GM03348 (cell line): ENCODE results near the gene VGLL4.
"Not testable (repeated sequence)": the region's sequence is repeated elsewhere in the genome, so short reads cannot be mapped to it uniquely, and the experiment has no call there.

Experiments
- DNase-seq: peaks from one replicate; pipeline ENCODE4 v3.0.0; 2012; ENCODE audit warnings: low spot score

The VGLL4 gene

GRCh38 chr3:11606090-11606784 lies 37.5 kb downstream of the VGLL4 start:
- DNase-seq = no peak

GRCh38 chr3:11605398-11605797 lies 38.3 kb downstream of the VGLL4 start:
- DNase-seq = no peak

- DNase-seq = no peak
Measured at GRCh38 chr3:11604139-11604892, 39.4 kb downstream of the VGLL4 start.

DNA sequence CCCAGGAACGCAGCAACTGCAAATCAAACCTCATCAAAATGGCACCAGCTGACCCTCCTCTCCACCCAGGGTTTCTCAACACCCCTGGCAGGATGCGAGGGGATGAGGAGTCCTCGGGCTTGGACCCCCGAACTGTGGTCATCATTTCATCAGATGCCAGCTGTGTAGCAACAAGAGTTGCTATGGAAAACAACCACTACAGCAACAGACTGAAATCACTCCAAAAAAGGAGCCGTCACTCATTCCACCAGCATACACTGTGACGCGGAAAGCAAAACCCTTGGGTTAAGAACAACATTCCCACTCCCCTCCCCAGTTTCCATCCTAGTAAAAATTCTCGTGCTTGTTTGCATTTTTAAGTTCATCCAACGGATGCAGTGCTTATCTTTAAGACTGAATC lies 40.1 kb downstream of the VGLL4 start:
- peak; percentile 51 for DNase-seq

GRCh38 chr3:11602886-11603527 lies 40.7 kb downstream of the VGLL4 start:
- DNase-seq = no peak

DNA sequence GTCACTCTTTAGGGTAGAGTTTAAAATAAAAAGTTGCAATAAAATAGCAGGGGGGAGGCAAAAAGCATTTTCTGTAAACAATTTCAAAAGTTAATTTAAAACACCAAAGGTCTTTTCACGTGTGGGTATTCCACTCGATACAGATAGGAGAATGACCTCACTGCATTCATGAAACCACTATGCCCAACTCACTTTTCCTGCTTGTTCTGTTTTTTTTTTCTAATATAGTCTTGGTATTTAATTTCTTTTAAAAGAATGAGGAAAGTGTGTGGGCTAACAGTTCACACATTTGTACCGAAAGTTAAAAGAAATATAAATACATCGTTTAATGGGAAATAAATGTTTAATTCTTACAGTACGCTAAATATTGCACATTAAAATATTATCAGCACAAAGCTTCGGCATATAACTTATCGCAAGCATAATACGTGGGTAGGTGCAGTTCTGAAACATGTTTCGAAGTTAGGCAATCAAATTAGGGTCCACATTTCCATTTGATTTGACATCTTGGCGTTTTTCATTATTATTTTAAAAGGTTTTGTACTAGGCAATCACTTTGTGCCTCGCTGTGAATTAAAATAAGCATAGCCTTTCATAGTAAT lies 41.4 kb downstream of the VGLL4 start:
- DNase-seq = no peak

DNA sequence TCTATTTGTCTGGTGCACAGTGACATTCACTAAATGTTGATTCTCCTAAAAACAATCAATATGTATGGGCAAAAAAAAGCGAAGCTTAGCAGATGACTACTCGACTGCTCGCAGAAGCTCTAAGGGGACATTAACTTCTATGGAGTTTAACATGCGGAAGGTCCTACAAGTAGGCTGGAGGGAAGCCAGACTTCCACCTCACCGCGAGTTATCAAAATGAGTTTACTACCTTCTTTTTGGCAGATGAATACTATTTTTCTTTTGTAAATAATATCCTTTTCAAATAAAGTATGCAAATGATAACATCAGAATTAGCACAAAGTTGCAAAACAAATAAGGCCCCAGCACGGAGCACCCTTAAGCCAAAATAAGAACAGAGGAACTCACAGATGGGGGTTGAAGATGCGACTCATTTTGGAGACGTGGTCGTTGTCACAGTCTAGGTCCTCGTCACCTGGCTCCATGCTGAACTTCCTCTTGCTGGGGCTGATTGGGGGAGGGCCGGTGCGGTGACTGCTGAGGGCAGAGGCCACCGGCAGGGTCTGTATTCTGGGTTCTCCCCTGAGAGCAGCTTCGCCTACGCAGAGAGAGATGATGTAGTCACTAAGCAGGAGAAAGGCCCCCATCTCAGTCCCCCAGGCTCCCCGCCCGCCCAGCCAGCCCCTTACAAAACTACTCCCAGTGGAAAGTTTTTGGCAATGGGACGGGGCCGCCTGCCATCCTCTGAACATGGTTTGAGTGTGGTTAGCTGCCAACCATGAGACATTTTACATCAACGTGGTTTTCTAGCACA lies 42.1 kb downstream of the VGLL4 start:
- DNase-seq = peak; percentile 57

DNA sequence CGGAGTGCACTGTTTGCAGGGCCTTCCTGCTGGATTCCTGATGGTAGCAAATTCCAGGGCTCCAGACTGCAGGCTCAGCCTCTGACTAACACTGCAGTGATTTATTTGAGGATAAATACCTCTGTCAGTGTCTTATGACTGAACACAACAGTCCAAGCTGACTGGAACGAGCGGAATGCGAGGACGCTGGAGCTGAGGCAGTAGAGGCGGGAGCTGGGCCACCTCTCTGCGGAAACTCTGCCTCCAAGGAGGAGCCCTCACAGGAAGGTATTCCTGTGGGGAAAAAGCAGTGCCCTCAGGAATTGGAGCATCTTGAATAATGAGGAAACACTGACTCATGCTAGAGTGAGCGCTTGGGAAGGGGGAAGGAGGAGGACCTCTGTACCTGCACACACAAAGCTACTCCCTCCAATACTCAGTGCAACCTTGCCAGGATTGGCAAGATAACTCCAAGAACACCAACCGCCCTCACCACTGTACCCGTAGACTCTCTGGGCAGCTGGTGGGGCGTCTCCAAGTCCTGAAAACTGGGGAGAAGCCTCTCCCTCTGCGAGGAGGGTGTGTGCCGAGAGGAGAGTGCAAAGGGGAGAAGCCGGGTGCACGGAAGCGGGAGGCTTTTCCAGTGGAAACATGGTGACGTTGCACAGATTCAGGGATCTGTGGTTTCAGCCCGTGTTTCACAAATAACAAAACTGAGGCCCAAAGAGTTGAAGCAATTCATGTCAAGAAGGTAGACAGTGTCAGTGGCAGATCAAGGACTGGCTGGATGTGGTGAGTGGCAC lies 43.0 kb downstream of the VGLL4 start:
- DNase-seq = peak; percentile 90

DNA sequence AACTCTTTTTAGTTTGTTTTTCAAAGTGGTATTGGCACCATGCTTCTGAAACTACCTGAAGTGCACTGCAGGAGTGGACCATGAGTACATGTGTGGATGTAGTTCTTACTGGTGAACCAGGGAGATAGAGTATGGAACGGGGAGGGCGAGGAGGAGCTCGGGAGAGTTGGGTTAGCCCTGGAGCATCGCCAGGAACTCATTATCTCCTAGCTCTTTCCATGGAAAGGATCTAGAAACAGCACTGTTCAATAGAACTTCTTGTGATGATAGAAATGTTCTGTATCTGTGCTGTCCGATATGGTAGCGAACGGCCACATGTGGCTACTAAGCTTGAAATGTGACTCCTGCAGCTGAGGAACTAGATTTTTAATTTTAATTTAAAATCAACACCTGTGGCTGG lies 47.3 kb downstream of the VGLL4 start:
- no peak for DNase-seq

DNA sequence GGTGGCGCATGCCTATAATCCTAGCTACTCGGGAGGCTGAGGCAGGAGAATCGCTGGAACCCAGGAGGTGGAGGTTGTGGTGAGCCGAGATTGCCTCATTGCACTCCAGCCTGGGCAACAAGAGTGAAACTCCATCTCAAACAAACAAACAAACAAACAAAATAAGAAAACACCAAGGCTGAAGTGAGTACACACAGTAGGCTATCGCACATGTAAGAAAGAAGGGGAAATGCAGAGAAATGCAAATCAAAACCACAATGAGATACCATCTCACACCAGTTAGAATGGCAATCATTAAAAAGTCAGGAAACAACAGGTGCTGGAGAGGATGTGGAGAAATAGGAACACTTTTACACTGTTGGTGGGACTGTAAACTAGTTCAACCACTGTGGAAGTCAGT lies 48.7 kb downstream of the VGLL4 start:
- DNase-seq = not testable (repeated sequence)

DNA sequence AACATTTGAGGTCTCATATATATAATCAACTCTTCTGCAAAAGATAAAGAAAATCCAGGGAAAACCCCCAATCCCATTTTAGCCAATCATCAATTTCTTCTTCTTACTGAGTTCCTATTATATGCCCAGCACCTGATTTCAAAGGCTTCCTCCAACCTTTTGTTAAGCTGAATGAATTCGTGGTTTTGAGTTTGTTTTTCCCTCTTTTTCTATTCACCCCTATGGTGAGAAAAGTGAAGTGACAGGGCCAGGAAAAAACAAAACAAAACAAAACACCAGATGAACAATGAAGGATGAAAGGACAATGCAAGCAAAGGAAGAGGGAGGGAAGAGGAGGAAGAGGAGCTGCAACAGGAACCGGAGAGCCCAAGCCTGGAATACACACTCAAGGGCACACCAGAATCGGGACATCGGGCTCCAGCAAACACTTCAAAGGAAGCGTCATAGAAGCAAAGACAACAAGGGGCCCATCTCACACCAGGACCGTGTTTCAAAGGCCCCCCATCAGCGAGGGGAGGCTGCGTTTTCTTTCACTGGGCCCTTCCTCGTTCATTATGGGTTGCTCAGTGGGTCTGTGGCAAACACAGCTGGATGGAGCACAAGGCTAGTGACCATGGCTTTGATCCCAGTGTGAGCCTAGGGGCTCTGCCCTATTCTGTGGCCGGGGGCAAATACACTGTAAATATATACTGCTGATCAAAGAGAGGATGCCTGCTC lies 50.2 kb downstream of the VGLL4 start:
- no peak for DNase-seq

DNA sequence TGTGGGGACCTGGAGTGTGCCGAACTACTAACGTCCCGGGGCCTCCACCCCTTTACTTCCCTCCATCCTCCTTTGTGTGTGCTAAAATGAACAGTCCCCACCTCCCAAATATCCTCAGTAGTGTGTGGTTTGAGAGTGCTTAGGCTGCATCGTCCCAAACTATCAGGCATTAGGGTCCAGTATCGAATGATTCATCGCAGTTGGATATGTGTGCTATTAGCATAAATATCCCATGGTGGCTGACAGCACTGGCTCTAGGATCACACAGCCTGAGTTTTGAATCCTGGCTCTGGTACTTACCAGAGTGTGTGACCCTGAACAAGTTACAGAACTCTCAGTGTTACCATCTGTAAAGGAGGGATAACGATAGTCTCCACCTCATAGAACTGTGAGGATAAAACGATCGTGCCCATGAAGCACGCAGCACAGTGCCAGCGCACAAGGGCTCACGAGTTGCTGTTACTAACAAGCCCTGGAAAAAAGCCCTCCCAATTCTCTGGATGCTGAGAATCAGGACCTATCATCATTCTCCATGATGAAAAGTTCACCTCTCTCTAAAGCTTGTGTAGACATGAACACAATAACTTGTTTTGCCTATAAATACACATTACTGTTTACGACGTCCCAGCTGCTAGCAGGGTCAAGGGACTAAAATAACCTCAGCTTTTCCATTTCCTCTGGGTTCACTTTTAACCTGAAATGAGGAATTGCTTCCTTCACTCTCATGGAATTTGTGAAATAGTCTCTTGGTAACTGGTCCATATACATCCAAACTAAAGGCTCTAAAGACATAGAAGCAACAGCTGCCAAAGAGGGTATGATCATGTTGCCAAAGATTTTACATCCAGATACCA lies 51.0 kb downstream of the VGLL4 start:
- DNase-seq = no peak

DNA sequence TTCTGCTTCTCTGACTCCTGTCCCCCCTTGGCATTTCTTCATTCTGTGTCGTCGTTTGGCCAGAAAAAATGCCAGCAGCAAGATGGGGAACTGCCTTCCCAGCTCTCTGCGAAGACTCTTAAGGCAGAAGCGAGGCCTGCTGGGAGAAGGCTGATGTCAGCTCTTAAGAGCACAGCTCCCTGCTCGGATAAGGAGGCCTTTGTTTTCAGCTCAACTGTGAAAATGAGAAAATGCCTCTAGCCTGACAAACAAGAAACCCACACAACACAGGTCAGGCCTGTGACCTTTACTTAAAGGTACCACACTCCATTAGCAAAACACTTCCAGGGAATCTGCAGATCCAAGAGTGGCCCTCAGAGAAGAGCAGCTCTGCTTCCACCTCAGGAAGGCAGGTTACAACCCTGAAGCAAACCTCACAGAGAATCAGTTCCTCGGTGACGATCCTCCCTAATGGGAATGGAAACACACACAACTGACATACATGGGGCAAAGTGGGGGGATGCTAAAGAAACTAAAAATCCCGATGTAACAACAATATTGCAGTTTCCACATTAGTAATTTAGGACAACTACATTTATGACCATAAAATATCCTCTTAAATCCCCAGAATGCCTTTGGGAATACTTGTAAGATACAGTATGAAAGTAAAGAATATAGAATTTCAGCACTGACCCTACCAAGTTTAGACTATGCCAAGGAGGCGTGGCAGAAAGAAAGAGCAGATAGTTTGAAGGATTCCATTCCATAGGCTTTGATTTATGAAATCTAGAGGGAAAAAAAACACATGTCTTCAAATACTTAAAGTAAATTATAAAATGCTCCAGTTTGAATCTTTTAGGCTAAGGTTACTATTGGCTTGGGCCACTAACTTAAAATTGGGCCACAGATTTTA lies 52.1 kb downstream of the VGLL4 start:
- no peak for DNase-seq

- no peak for DNase-seq
Measured at GRCh38 chr3:11591002-11591355, 52.7 kb downstream of the VGLL4 start.

GRCh38 chr3:11589706-11590105 lies 54.0 kb downstream of the VGLL4 start:
- no peak for DNase-seq

DNA sequence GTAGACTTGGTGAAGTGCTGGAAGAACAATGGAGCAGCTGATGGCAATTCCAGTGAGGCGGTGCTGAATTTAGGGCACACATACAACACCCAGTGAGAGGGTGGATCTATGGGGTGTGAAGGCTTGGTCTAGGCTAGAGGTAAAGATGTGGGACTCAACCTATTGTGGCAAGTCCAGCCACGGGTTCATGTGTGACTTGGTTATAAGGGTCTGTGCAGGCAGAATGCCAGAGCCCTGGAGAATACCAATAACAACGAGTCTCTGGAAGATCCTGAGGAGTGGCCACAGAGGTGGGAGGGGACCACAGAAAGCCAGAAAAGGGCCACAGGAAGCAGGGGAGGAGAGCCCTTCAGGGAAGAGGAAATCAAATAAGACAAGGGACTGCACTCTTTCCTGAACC lies 55.0 kb downstream of the VGLL4 start:
- DNase-seq = no peak

- DNase-seq = no peak
Measured at GRCh38 chr3:11588338-11588737, 55.4 kb downstream of the VGLL4 start.

- no peak for DNase-seq
Measured at GRCh38 chr3:11587766-11588165, 55.9 kb downstream of the VGLL4 start.

DNA sequence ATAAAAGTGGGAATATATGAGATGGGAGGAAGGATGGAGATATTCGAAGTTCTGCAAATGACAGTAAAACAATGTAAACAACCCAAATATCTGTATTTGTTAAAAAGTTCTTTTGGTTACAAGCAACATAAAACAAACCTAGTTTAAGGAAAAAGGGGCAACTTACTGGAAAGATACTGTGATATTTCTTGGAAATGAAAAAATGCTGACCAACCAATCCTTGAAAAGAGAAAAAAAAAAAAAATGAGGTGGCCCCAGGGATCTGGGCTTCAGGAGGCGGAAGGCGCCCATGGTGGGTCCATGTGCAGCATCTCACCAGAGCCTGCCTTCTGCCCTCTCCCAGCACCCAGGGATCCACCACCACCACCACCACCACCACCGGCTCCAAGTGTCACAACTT lies 59.1 kb downstream of the VGLL4 start:
- no peak for DNase-seq
